ENCODE data around the gene HTR3C.

HTR3C gene

GRCh38 chr3:184099806-184100686, 47.2 kb downstream of the HTR3C start:
- H3K4me3 ChIP-seq (ENCODE audit: low read length) = no peak overlapping the region
- no peak overlapping the region for H3K9ac ChIP-seq (ENCODE audit: low read depth, low read length)
- no peaks in the 10 kb centered on the region for H3K9me3 ChIP-seq (ENCODE audit: insufficient read depth, low read depth, low read length)
- H3K36me3 ChIP-seq (ENCODE audit: insufficient read depth, low read depth, low read length) = no peaks in the 10 kb centered on the region
- no peaks in the 10 kb centered on the region for H3K27me3 ChIP-seq (ENCODE audit: insufficient read depth, low read length)
- H3K27ac ChIP-seq (ENCODE audit: low read length) = no peak overlapping the region
- H3K4me1 ChIP-seq (ENCODE audit: insufficient read depth, low read length) = no peaks in the 10 kb centered on the region

Data from iPS-20b (cell line).